RWPE1 (cell line): ENCODE measurements around the gene TNK2.
A peak's percentile ranks its signal among the peaks of the same experiment; 100 is the strongest.
"Not testable (repeated sequence)": the region's sequence is repeated elsewhere in the genome, so short reads cannot be mapped to it uniquely, and the experiment has no call there.

Experiments used
- CTCF ChIA-PET: fragments of 350-600 bp; sonication (Branson Sonifier 250); formaldehyde crosslinking; extraction: SDS; loops from one replicate; lab custom pipeline; 2021; lab: Yijun Ruan, JAX
- POLR2A ChIA-PET: fragments of 400-600 bp; formaldehyde crosslinking; extraction: SDS; loops from one replicate; lab custom pipeline; 2020; ENCODE audit warnings: antibody characterized with exemption; ENCODE audit not compliant: low non-redundant PET; lab: Yijun Ruan, JAX
- DNase-seq: peaks from one replicate; pipeline ENCODE4 v3.0.0; 2012; ENCODE audit warnings: low spot score
- H3K27ac ChIP-seq: fragments of 450-650 bp; 2 replicates; pipeline ENCODE4 v1.5.1; 2017
- TF ChIP-seq, protein P1 (sequence below): fragments of 450-650 bp; conservative IDR thresholded peaks from 2 replicates; pipeline ENCODE4 v1.5.1; 2017; ENCODE audit warnings: low read depth, mild to moderate bottlenecking

TNK2 gene

DNA sequence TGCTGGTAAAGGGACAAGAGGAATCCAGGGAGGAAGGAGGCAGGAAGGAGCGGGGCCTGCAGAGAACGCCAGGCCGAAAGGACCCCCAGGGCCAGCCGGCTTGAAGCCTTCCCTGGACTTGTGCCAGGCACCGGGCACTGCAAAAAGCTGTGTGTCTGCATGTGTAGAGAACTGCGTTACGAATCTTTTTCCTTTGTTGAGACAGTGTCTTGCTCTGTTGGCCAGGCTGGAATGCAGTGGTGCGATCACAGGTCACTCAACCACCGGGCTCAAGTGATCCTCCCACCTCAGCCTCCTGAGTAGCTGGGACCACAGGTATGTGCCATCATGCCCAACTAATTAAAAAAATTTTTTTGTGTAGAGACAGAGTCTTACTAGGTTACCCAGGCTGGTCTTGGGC lies 79.6 kb downstream of the TNK2 start:
- CTCF ChIA-PET = no interaction called here
- peak overlapping the region; percentile 9; the same call in 1 of the 2 replicates for H3K27ac ChIP-seq
- POLR2A ChIA-PET = no interaction called here
- no peak for DNase-seq
- TF ChIP-seq, protein P1, sequence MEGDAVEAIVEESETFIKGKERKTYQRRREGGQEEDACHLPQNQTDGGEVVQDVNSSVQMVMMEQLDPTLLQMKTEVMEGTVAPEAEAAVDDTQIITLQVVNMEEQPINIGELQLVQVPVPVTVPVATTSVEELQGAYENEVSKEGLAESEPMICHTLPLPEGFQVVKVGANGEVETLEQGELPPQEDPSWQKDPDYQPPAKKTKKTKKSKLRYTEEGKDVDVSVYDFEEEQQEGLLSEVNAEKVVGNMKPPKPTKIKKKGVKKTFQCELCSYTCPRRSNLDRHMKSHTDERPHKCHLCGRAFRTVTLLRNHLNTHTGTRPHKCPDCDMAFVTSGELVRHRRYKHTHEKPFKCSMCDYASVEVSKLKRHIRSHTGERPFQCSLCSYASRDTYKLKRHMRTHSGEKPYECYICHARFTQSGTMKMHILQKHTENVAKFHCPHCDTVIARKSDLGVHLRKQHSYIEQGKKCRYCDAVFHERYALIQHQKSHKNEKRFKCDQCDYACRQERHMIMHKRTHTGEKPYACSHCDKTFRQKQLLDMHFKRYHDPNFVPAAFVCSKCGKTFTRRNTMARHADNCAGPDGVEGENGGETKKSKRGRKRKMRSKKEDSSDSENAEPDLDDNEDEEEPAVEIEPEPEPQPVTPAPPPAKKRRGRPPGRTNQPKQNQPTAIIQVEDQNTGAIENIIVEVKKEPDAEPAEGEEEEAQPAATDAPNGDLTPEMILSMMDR = no peak

DNA sequence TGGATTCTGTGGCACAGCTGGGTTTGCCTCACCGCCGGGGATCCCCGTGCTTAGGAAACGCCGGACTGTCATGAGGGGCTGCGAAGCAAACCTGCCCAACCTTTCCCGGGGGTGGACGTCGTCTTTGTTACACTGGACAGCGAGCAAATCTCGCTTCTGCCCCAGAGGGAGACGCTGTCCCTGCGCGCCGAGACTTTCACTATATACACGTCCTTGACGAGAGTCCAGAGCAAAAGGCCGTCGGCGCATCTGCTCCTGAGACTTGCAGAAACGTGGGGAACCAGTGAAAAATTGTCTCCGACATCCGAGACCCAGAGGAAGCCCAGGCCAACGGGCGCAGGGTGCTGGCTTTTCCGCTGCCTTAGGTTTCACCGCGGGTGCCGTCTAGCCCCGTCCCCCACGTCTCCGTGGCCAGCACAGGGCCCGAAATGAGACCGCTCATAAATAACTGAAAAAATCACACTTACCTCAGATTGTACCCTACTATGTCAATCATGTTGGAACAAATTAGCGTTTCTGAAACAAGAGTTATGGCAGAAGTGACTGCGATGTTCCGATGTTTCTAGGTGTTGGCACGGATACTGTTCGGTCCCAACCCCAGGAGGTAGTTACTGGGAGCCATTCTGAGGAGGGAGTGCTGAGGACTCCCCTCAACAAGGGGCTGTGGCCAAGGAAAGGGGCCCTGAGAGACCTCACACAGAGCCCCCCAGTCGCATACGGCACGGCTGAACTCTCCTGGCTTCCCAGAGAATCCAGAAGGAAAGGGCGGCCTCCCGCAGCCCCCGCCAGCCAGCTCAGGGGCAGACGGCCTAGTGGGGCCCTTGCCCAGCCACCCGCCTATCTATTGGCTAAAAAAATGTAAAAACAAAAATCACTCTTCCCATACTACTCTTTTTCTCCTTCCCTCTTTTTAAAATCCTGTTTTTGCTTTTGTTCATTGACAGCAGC lies 82.2 kb downstream of the TNK2 start:
- CTCF ChIA-PET = interaction anchor here (0.7 kb wide), 1 partner anchor 104 kb away, joined by 4 read pairs; no protein-coding TSS in a partner anchor
- DNase-seq = no peak
- TF ChIP-seq, protein P1 = no peak
- no peak overlapping the region for H3K27ac ChIP-seq
- POLR2A ChIA-PET = no interaction called here

DNA sequence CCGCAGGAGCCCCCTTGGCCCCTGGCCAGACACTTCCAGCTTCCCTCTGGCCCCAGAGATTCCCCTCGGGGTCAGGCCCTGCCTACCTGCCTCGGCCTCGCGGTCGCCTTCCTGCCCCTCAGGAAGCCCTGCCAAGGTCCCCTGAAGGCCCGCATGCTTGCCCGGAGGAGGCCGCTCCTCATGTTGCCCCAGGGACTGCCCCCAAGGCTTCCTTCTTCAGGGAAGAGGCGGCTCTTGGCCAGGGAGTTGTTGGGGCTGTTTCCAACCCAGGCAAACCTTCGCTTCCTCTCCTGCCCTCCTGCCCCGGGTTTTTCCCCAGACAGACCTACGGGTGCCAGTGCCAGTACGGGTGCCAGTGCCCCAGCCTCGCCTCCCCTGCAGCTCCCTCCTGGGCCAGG lies 83.2 kb downstream of the TNK2 start:
- no peak for DNase-seq
- CTCF ChIA-PET = interaction anchor here (0.7 kb wide), 1 partner anchor 103 kb away, joined by 4 read pairs; no protein-coding TSS in a partner anchor
- POLR2A ChIA-PET = no interaction called here
- H3K27ac ChIP-seq = no peak overlapping the region
- TF ChIP-seq, protein P1 = no peak

DNA sequence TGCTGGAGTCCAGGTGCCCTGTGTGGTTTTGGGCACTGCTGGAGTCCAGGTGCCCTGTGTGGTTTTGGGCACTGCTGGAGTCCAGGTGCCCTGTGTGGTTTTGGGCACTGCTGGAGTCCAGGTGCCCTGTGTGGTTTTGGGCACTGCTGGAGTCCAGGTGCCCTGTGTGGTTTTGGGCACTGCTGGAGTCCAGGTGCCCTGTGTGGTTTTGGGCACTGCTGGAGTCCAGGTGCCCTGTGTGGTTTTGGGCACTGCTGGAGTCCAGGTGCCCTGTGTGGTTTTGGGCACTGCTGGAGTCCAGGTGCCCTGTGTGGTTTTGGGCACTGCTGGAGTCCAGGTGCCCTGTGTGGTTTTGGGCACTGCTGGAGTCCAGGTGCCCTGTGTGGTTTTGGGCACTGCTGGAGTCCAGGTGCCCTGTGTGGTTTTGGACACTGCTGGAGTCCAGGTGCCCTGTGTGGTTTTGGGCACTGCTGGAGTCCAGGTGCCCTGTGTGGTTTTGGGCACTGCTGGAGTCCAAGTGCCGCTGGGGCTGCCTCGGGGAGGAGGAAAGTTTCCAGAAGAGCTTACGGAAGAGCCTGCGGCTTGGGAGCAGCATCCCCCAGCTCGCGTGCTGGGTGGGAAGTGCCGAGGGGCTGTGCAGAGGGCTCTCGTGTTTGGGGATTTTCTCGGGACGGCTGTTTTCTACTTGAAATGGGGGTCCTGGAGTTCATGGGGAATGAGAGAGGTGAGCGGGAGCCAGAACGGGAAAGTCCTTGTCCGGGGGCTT lies 83.7 kb downstream of the TNK2 start:
- POLR2A ChIA-PET = not testable (repeated sequence)

DNA sequence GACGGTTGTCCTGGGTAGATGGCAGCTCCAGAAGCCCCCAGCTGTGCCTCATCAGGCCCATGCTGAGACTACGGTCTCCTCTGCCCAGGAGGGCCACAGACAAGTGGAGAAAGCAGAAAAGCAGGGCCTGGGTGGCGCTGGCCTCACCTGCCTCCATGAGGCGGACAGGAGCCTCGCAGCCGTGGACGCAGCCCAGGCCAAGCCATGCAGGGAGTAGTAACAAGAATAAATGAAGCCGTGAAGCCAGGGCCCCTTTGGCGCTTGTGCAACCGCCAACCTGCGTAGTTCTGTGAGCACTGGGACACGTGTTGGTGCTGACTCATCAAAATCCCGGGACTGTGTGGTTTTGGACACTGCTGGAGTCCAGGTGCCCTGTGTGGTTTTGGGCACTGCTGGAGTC lies 84.4 kb downstream of the TNK2 start:
- peak; percentile 65 for DNase-seq
- TF ChIP-seq, protein P1 = no peak
- ChIA-PET POLR2A (no interaction called here), CTCF (no interaction called here)
- H3K27ac ChIP-seq = no peak overlapping the region

More for the DNA sequence above, 83.7 kb downstream of the TNK2 start:
- H3K27ac ChIP-seq, CTCF ChIA-PET, DNase-seq: not testable (repeated sequence)

DNA sequence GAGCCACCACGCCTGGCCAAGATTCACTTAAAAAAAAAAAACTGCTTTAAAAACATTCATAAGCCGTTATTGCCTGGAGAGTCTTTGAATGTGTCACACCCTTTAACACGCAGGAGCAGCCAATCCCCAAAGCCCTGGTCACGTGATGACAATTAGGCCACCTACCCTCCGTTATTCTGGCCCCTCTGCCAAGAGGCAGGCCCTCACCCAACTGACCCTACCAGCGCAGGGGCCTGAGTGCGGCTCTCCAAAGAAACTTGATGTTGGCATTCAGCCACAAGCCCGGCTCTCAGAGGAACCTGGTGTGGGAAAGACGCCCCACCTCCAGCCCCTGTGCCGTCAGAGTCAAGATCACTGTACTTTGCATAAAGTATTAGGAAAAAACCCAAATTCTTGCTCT lies 85.1 kb downstream of the TNK2 start:
- ChIA-PET CTCF (interaction anchor here (0.7 kb wide), 1 partner anchor 63 kb away, joined by 3 read pairs; no protein-coding TSS in a partner anchor), POLR2A (no interaction called here)
- no peak overlapping the region for H3K27ac ChIP-seq
- TF ChIP-seq, protein P1 = no peak
- no peak for DNase-seq
